ENCODE results near the gene FEM1B.

FEM1B gene

GRCh38 chr15:68337826-68338225 is 60.3 kb downstream of the FEM1B start:
- no peak overlapping the region for H3K27ac ChIP-seq (ENCODE audit: low read length)
- no peaks in the 10 kb centered on the region for H3K9me2 ChIP-seq (replicated peaks; ENCODE audit: insufficient read depth, low read length)
- no peak for DNase-seq
- H3K4me2 ChIP-seq (ENCODE audit: low read depth, low read length): no peak overlapping the region
- TF ChIP-seq EZH2phosphoT487 (IDR thresholded peaks at IDR 0.05; ENCODE audit: low read length) (no peak), CTCF (IDR thresholded peaks at IDR 0.05; ENCODE audit: low read length) (no peak), EZH2 (optimal IDR thresholded peaks at IDR 0.05; ENCODE audit: low read depth, low read length) (no peak)
- no peaks in the 10 kb centered on the region for H3K27me3 ChIP-seq (replicated peaks; ENCODE audit: insufficient read depth, low read length)
- H3K9ac ChIP-seq (ENCODE audit: low read length): no peak overlapping the region
- no peak overlapping the region for H3K4me3 ChIP-seq (ENCODE audit: low read length)
- H3K9me3 ChIP-seq (replicated peaks; ENCODE audit: insufficient read depth, low read length): no peaks in the 10 kb centered on the region
- H3K4me1 ChIP-seq (ENCODE audit: low read length): no peaks in the 10 kb centered on the region
- no peaks in the 10 kb centered on the region for H4K20me1 ChIP-seq (ENCODE audit: insufficient read depth, low read length)
- H3K79me2 ChIP-seq (ENCODE audit: low read length): no peaks in the 10 kb centered on the region
- no peaks in the 10 kb centered on the region for H3K36me3 ChIP-seq (replicated peaks; ENCODE audit: insufficient read depth, low read length)
- no peak overlapping the region for H2AFZ ChIP-seq (ENCODE audit: low read length)
- no peaks in the 10 kb centered on the region for H3F3A ChIP-seq (ENCODE audit: insufficient read depth, low read length)

- H3K27me3 ChIP-seq (replicated peaks; ENCODE audit: insufficient read depth, low read length): no peaks in the 10 kb centered on the region
- no peak overlapping the region for H3K27ac ChIP-seq (ENCODE audit: low read length)
- no peak for DNase-seq
- no peaks in the 10 kb centered on the region for H3K4me1 ChIP-seq (ENCODE audit: low read length)
- H3K4me3 ChIP-seq (ENCODE audit: low read length): no peak overlapping the region
- no peak overlapping the region for H2AFZ ChIP-seq (ENCODE audit: low read length)
- H3K79me2 ChIP-seq (ENCODE audit: low read length): no peaks in the 10 kb centered on the region
- H3K4me2 ChIP-seq (ENCODE audit: low read depth, low read length): no peak overlapping the region
- H3K9me2 ChIP-seq (replicated peaks; ENCODE audit: insufficient read depth, low read length): no peaks in the 10 kb centered on the region
- TF ChIP-seq EZH2 (optimal IDR thresholded peaks at IDR 0.05; ENCODE audit: low read depth, low read length): no peak
- no peak for TF ChIP-seq CTCF (IDR thresholded peaks at IDR 0.05; ENCODE audit: low read length)
- no peak for TF ChIP-seq EZH2phosphoT487 (IDR thresholded peaks at IDR 0.05; ENCODE audit: low read length)
- H3F3A ChIP-seq (ENCODE audit: insufficient read depth, low read length): no peaks in the 10 kb centered on the region
- no peaks in the 10 kb centered on the region for H3K36me3 ChIP-seq (replicated peaks; ENCODE audit: insufficient read depth, low read length)
- H3K9ac ChIP-seq (ENCODE audit: low read length): no peak overlapping the region
- no peaks in the 10 kb centered on the region for H4K20me1 ChIP-seq (ENCODE audit: insufficient read depth, low read length)
- H3K9me3 ChIP-seq (replicated peaks; ENCODE audit: insufficient read depth, low read length): no peaks in the 10 kb centered on the region
Measured at GRCh38 chr15:68339481-68339880, 61.9 kb downstream of the FEM1B start.

GRCh38 chr15:68340726-68341671 is 63.5 kb downstream of the FEM1B start:
- no peak for DNase-seq
- H3K27ac ChIP-seq (ENCODE audit: low read length): no peak overlapping the region
- H3F3A ChIP-seq (ENCODE audit: insufficient read depth, low read length): no peaks in the 10 kb centered on the region
- no peaks in the 10 kb centered on the region for H3K79me2 ChIP-seq (ENCODE audit: low read length)
- H3K9me2 ChIP-seq (replicated peaks; ENCODE audit: insufficient read depth, low read length): no peaks in the 10 kb centered on the region
- no peaks in the 10 kb centered on the region for H3K4me1 ChIP-seq (ENCODE audit: low read length)
- H3K27me3 ChIP-seq (replicated peaks; ENCODE audit: insufficient read depth, low read length): no peaks in the 10 kb centered on the region
- no peak overlapping the region for H3K9ac ChIP-seq (ENCODE audit: low read length)
- H3K9me3 ChIP-seq (replicated peaks; ENCODE audit: insufficient read depth, low read length): no peaks in the 10 kb centered on the region
- H2AFZ ChIP-seq (ENCODE audit: low read length): no peak overlapping the region
- H3K36me3 ChIP-seq (replicated peaks; ENCODE audit: insufficient read depth, low read length): no peaks in the 10 kb centered on the region
- H4K20me1 ChIP-seq (ENCODE audit: insufficient read depth, low read length): no peaks in the 10 kb centered on the region
- H3K4me3 ChIP-seq (ENCODE audit: low read length): no peak overlapping the region
- H3K4me2 ChIP-seq (ENCODE audit: low read depth, low read length): no peak overlapping the region
- no peak for TF ChIP-seq EZH2 (optimal IDR thresholded peaks at IDR 0.05; ENCODE audit: low read depth, low read length)
- TF ChIP-seq EZH2phosphoT487 (IDR thresholded peaks at IDR 0.05; ENCODE audit: low read length): no peak
- no peak for TF ChIP-seq CTCF (IDR thresholded peaks at IDR 0.05; ENCODE audit: low read length)

All from MM.1S (cell line).